ENCODE data around the gene MSGN1. TPM values are rescaled to one million over a fixed set of nuclear protein-coding genes. Genes with fewer than 3 reads are reported as not detected.

MSGN1 gene
- total and polyA plus RNA-seq, 4 donors, result not detected

- 86% methylated on average over 4 of the region's 5 CpGs for WGBS (ENCODE audit: insufficient coverage)
- peak in 1 of 6 donors; percentile 29 for DNase-seq (ENCODE audit: low read depth in 4 of 6, low spot score in 6 of 6)
- Histone ChIP-seq H3K9me3 (ENCODE audit: control insufficient read depth, insufficient read depth, low read length) (no peaks in the 10 kb centered on the region), H3K4me3 (ENCODE audit: low read depth, low read length) (no peak overlapping the region), H3K36me3 (ENCODE audit: control insufficient read depth, insufficient read depth, low read length) (no peaks in the 10 kb centered on the region), H3K27ac (ENCODE audit: low read depth, low read length) (no peak overlapping the region), H3K27me3 (ENCODE audit: control insufficient read depth, insufficient read depth, low read length) (no peaks in the 10 kb centered on the region), H3K4me1 (ENCODE audit: control insufficient read depth, insufficient read depth, low read length) (peaks cover 2% of the 10 kb centered on the region)
Measured at GRCh38 chr2:17791121-17791816, 25.0 kb upstream of the MSGN1 start.

GRCh38 chr2:17791817-17792130 is 24.5 kb upstream of the MSGN1 start:
- no peaks in the 10 kb centered on the region for H3K9me3 ChIP-seq (ENCODE audit: control insufficient read depth, insufficient read depth, low read length)
- no peaks in the 10 kb centered on the region for H3K27me3 ChIP-seq (ENCODE audit: control insufficient read depth, insufficient read depth, low read length)
- H3K4me3 ChIP-seq (ENCODE audit: low read depth, low read length), result no peak overlapping the region
- H3K27ac ChIP-seq (ENCODE audit: low read depth, low read length), result no peak overlapping the region
- WGBS (ENCODE audit: insufficient coverage), result no CpG with 5 or more reads among the region's 2 CpGs
- peaks cover 2% of the 10 kb centered on the region for H3K4me1 ChIP-seq (ENCODE audit: control insufficient read depth, insufficient read depth, low read length)
- DNase-seq (ENCODE audit: low read depth in 4 of 6, low spot score in 6 of 6), result no peak
- H3K36me3 ChIP-seq (ENCODE audit: control insufficient read depth, insufficient read depth, low read length), result no peaks in the 10 kb centered on the region

GRCh38 chr2:17792515-17792914 is 23.7 kb upstream of the MSGN1 start:
- no peaks in the 10 kb centered on the region for H3K9me3 ChIP-seq (ENCODE audit: control insufficient read depth, insufficient read depth, low read length)
- H3K36me3 ChIP-seq (ENCODE audit: control insufficient read depth, insufficient read depth, low read length), result no peaks in the 10 kb centered on the region
- no CpG with 5 or more reads among the region's 1 CpG for WGBS (ENCODE audit: insufficient coverage)
- no peaks in the 10 kb centered on the region for H3K27me3 ChIP-seq (ENCODE audit: control insufficient read depth, insufficient read depth, low read length)
- H3K27ac ChIP-seq (ENCODE audit: low read depth, low read length), result no peak overlapping the region
- H3K4me1 ChIP-seq (ENCODE audit: control insufficient read depth, insufficient read depth, low read length), result peaks cover 2% of the 10 kb centered on the region
- DNase-seq (ENCODE audit: low read depth in 4 of 6, low spot score in 6 of 6), result no peak
- no peak overlapping the region for H3K4me3 ChIP-seq (ENCODE audit: low read depth, low read length)

- 62% methylated on average over 4 of the region's 4 CpGs for WGBS (ENCODE audit: insufficient coverage)
- H3K9me3 ChIP-seq (ENCODE audit: control insufficient read depth, insufficient read depth, low read length), result no peaks in the 10 kb centered on the region
- no peak overlapping the region for H3K27ac ChIP-seq (ENCODE audit: low read depth, low read length)
- H3K36me3 ChIP-seq (ENCODE audit: control insufficient read depth, insufficient read depth, low read length), result no peaks in the 10 kb centered on the region
- peaks cover 2% of the 10 kb centered on the region for H3K4me1 ChIP-seq (ENCODE audit: control insufficient read depth, insufficient read depth, low read length)
- no peak overlapping the region for H3K4me3 ChIP-seq (ENCODE audit: low read depth, low read length)
- no peak for DNase-seq (ENCODE audit: low read depth in 4 of 6, low spot score in 6 of 6)
- no peaks in the 10 kb centered on the region for H3K27me3 ChIP-seq (ENCODE audit: control insufficient read depth, insufficient read depth, low read length)
Measured at GRCh38 chr2:17793296-17793695, 23.0 kb upstream of the MSGN1 start.

- no peaks in the 10 kb centered on the region for H3K9me3 ChIP-seq (ENCODE audit: control insufficient read depth, insufficient read depth, low read length)
- 95% methylated on average over 4 of the region's 6 CpGs for WGBS (ENCODE audit: insufficient coverage)
- H3K4me1 ChIP-seq (ENCODE audit: control insufficient read depth, insufficient read depth, low read length), result peaks cover 2% of the 10 kb centered on the region
- no peak for DNase-seq (ENCODE audit: low read depth in 4 of 6, low spot score in 6 of 6)
- H3K36me3 ChIP-seq (ENCODE audit: control insufficient read depth, insufficient read depth, low read length), result no peaks in the 10 kb centered on the region
- no peak overlapping the region for H3K27ac ChIP-seq (ENCODE audit: low read depth, low read length)
- H3K4me3 ChIP-seq (ENCODE audit: low read depth, low read length), result no peak overlapping the region
- H3K27me3 ChIP-seq (ENCODE audit: control insufficient read depth, insufficient read depth, low read length), result no peaks in the 10 kb centered on the region
Measured at GRCh38 chr2:17793803-17794354, 22.4 kb upstream of the MSGN1 start.

GRCh38 chr2:17795309-17795708 is 21.0 kb upstream of the MSGN1 start:
- peaks cover 9% of the 10 kb centered on the region for H3K4me1 ChIP-seq (ENCODE audit: control insufficient read depth, insufficient read depth, low read length)
- H3K9me3 ChIP-seq (ENCODE audit: control insufficient read depth, insufficient read depth, low read length), result no peaks in the 10 kb centered on the region
- H3K27me3 ChIP-seq (ENCODE audit: control insufficient read depth, insufficient read depth, low read length), result no peaks in the 10 kb centered on the region
- 90% methylated on average over 3 of the region's 5 CpGs for WGBS (ENCODE audit: insufficient coverage)
- H3K36me3 ChIP-seq (ENCODE audit: control insufficient read depth, insufficient read depth, low read length), result no peaks in the 10 kb centered on the region
- H3K27ac ChIP-seq (ENCODE audit: low read depth, low read length), result no peak overlapping the region
- H3K4me3 ChIP-seq (ENCODE audit: low read depth, low read length), result no peak overlapping the region
- DNase-seq (ENCODE audit: low read depth in 4 of 6, low spot score in 6 of 6), result no peak

GRCh38 chr2:17798338-17798737 is 17.9 kb upstream of the MSGN1 start:
- Histone ChIP-seq H3K4me3 (ENCODE audit: low read depth, low read length) (no peak overlapping the region), H3K27me3 (ENCODE audit: control insufficient read depth, insufficient read depth, low read length) (no peaks in the 10 kb centered on the region), H3K27ac (ENCODE audit: low read depth, low read length) (no peak overlapping the region), H3K9me3 (ENCODE audit: control insufficient read depth, insufficient read depth, low read length) (no peaks in the 10 kb centered on the region), H3K36me3 (ENCODE audit: control insufficient read depth, insufficient read depth, low read length) (no peaks in the 10 kb centered on the region), H3K4me1 (ENCODE audit: control insufficient read depth, insufficient read depth, low read length) (peaks cover 14% of the 10 kb centered on the region)
- peak in 1 of 6 donors; percentile 55 for DNase-seq (ENCODE audit: low read depth in 4 of 6, low spot score in 6 of 6)
- 94% methylated on average over 2 of the region's 4 CpGs for WGBS (ENCODE audit: insufficient coverage)

GRCh38 chr2:17799301-17800120 is 16.7 kb upstream of the MSGN1 start:
- 22% methylated on average over 2 of the region's 7 CpGs for WGBS (ENCODE audit: insufficient coverage)
- Histone ChIP-seq H3K4me1 (ENCODE audit: control insufficient read depth, insufficient read depth, low read length) (peaks cover 12% of the 10 kb centered on the region), H3K4me3 (ENCODE audit: low read depth, low read length) (no peak overlapping the region), H3K27ac (ENCODE audit: low read depth, low read length) (no peak overlapping the region), H3K36me3 (ENCODE audit: control insufficient read depth, insufficient read depth, low read length) (no peaks in the 10 kb centered on the region), H3K27me3 (ENCODE audit: control insufficient read depth, insufficient read depth, low read length) (no peaks in the 10 kb centered on the region), H3K9me3 (ENCODE audit: control insufficient read depth, insufficient read depth, low read length) (no peaks in the 10 kb centered on the region)
- DNase-seq (ENCODE audit: low read depth in 4 of 6, low spot score in 6 of 6), result peak in 1 of 6 donors; percentile 34

- H3K9me3 ChIP-seq (ENCODE audit: control insufficient read depth, insufficient read depth, low read length), result no peaks in the 10 kb centered on the region
- H3K36me3 ChIP-seq (ENCODE audit: control insufficient read depth, insufficient read depth, low read length), result no peaks in the 10 kb centered on the region
- WGBS (ENCODE audit: insufficient coverage), result 24% methylated on average over 3 of the region's 5 CpGs
- peak in 5 of 6 donors; percentile 33 to 83 (median 40) for DNase-seq (ENCODE audit: low read depth in 4 of 6, low spot score in 6 of 6)
- H3K4me1 ChIP-seq (ENCODE audit: control insufficient read depth, insufficient read depth, low read length), result peaks cover 12% of the 10 kb centered on the region
- no peak overlapping the region for H3K27ac ChIP-seq (ENCODE audit: low read depth, low read length)
- H3K27me3 ChIP-seq (ENCODE audit: control insufficient read depth, insufficient read depth, low read length), result no peaks in the 10 kb centered on the region
- H3K4me3 ChIP-seq (ENCODE audit: low read depth, low read length), result no peak overlapping the region
Measured at GRCh38 chr2:17800219-17800618, 16.0 kb upstream of the MSGN1 start.
